CD4-positive, CD25-positive, alpha-beta regulatory T cell (primary cell): ENCODE measurements around the gene ABHD13. TPM values are rescaled to one million over a fixed set of nuclear protein-coding genes. Genes with fewer than 3 reads are reported as not detected.

ENCODE experiments used
- ATAC-seq, 2 donors: fragments of 150-1000 bp; cut with Tn5 transposase; one replicate each; pipeline ENCODE4 v1.10.0; 2021; ENCODE audit warnings: low read depth in 2 of 2, moderate number of reproducible peaks in 2 of 2, moderate library complexity in 1 of 2
- DNase-seq, 3 donors: peaks; one replicate each; pipeline versions ENCODE4 v3.0.0 to v3.0.0-alpha.2; 2012 to 2022; ENCODE audit warnings: mixed read lengths in 1 of 3
- H3K27ac ChIP-seq: one replicate; pipeline ENCODE4 v1.7.0; 2013; ENCODE audit warnings: mild to moderate bottlenecking, low read length; ENCODE audit not compliant: insufficient read depth, poor library complexity, severe bottlenecking
- H3K27me3 ChIP-seq: one replicate; pipeline ENCODE4 v1.7.0; 2013; ENCODE audit warnings: low read length; ENCODE audit not compliant: control insufficient read depth, insufficient read depth
- H3K36me3 ChIP-seq: one replicate; pipeline ENCODE4 v1.7.0; 2013; ENCODE audit warnings: mild to moderate bottlenecking, low read length, moderate library complexity; ENCODE audit not compliant: control insufficient read depth, insufficient read depth
- H3K4me1 ChIP-seq: 2 replicates; pipeline ENCODE4 v1.7.0; 2013; ENCODE audit warnings: mild to moderate bottlenecking, low read length; ENCODE audit not compliant: insufficient read depth, control insufficient read depth, poor library complexity, severe bottlenecking
- H3K4me3 ChIP-seq: one replicate; pipeline ENCODE4 v1.7.0; 2013; ENCODE audit warnings: low read depth, mild to moderate bottlenecking, low read length, moderate library complexity
- H3K9me3 ChIP-seq, 2 experiments: 1 replicate in 1 of 2; 2 replicates in 1 of 2; pipeline ENCODE4 v1.7.0; 2013; ENCODE audit warnings: low read length in 2 of 2, mild to moderate bottlenecking in 1 of 2, moderate library complexity in 1 of 2; ENCODE audit not compliant: control insufficient read depth in 2 of 2
- H3K27ac Mint-ChIP-seq, 3 donors: one replicate each; pipeline ENCODE4 v1.8.0; 2020 to 2022; ENCODE audit warnings: mild to moderate bottlenecking in 3 of 3, mixed read lengths in 3 of 3, moderate library complexity in 2 of 3
- H3K27me3 Mint-ChIP-seq: one replicate; pipeline ENCODE4 v1.8.0; 2022; ENCODE audit warnings: mild to moderate bottlenecking, mixed read lengths
- H3K36me3 Mint-ChIP-seq: one replicate; pipeline ENCODE4 v1.8.0; 2020; ENCODE audit warnings: mixed read lengths
- H3K4me1 Mint-ChIP-seq, 4 donors: one replicate each; pipeline ENCODE4 v1.8.0; 2020 to 2022; ENCODE audit warnings: mixed read lengths in 4 of 4, mild to moderate bottlenecking in 1 of 4
- H3K4me3 Mint-ChIP-seq, 4 donors: one replicate each; pipeline ENCODE4 v1.8.0; 2020 to 2022; ENCODE audit warnings: mild to moderate bottlenecking in 4 of 4, mixed read lengths in 4 of 4, moderate library complexity in 3 of 4
- H3K9me3 Mint-ChIP-seq, 7 donors: one replicate each; pipeline ENCODE4 v1.8.0; 2020 to 2022; ENCODE audit warnings: mixed read lengths in 7 of 7, mild to moderate bottlenecking in 3 of 7, moderate library complexity in 2 of 7
- polyA plus RNA-seq, 4 donors: library from polyadenylated mRNA; unstranded; fragments of 300-500 nt; fragmentation: Illumina TruSeq; gene quantifications; one replicate each; pipeline ENCODE4 v1.2.3, GENCODE V29; 2021
- total RNA-seq: library from RNA; stranded (reverse); gene quantifications from one replicate; pipeline ENCODE4 v1.2.3, GENCODE V29; 2022

Gene ABHD13
- total and polyA plus RNA-seq, 5 donors from 2014 or later, result 10.3 to 17.0 (median 14.7) TPM

DNA sequence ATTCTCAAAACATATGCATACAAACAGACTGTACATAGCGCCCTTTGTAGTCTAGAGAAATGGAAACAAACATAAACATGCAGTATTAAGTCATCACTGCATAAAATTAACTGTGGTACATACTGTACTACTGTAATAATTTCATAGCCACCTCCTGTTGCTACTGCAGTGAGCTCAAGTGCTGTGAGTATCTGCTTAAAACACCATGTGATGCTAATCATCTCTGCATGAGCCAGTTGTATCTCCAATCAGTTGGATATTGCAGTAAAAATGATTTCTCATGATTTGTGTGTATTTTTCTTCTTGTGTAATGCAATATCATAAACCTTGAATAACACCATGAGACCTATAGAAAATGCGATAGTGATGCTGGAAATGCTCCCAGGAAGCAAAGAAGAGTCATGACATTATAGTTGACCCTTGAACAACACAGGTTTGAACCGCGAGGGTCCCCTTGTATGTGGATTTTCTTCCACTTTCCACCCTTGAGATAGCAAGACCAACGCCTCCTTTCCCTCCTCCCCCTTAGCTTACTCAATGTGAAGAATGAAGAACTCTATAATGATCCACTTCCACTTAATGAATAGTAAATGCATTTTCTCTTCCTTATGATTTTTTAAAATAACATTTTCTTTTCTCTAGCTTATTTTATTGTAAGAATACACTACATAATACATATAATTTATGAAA is 55.4 kb downstream of the ABHD13 start:
- no peaks in the 10 kb centered on the region for H3K9me3 ChIP-seq
- DNase-seq (no peak), ATAC-seq (no peak)
- Mint-ChIP-seq H3K27ac (no peak overlapping the region), H3K4me1 (peaks cover 8 to 36% (median 27%) of the 10 kb centered on the region in 4 donors), H3K27me3 (peaks cover 5% of the 10 kb centered on the region), H3K9me3 (no peaks in the 10 kb centered on the region), H3K36me3 (peaks cover 4% of the 10 kb centered on the region), H3K4me3 (peak overlapping the region in 1 of 4 donors; percentile 13)
- no peak overlapping the region for H3K4me3 ChIP-seq
- no peaks in the 10 kb centered on the region for H3K27me3 ChIP-seq
- no peak overlapping the region for H3K27ac ChIP-seq
- no peaks in the 10 kb centered on the region for H3K36me3 ChIP-seq
- H3K4me1 ChIP-seq, result peaks cover 25% of the 10 kb centered on the region

GRCh38 chr13:108274718-108275117 is 56.5 kb downstream of the ABHD13 start:
- H3K27ac Mint-ChIP-seq, result no peak overlapping the region
- peaks cover 0 to 1% (median 0%) of the 10 kb centered on the region in 7 donors for H3K9me3 Mint-ChIP-seq
- H3K27me3 Mint-ChIP-seq, result peaks cover 5% of the 10 kb centered on the region

GRCh38 chr13:108276060-108276459 is 57.9 kb downstream of the ABHD13 start:
- Mint-ChIP-seq H3K4me3 (no peak overlapping the region), H3K36me3 (peaks cover 12% of the 10 kb centered on the region), H3K4me1 (peaks cover 5 to 15% (median 12%) of the 10 kb centered on the region in 4 donors), H3K27me3 (peaks cover 5% of the 10 kb centered on the region), H3K9me3 (peaks cover 0 to 1% (median 0%) of the 10 kb centered on the region in 7 donors), H3K27ac (no peak overlapping the region)
- DNase-seq (no peak), ATAC-seq (no peak)
- H3K4me1 ChIP-seq, result peaks cover 3% of the 10 kb centered on the region
- no peaks in the 10 kb centered on the region for H3K9me3 ChIP-seq
- no peaks in the 10 kb centered on the region for H3K36me3 ChIP-seq
- no peak overlapping the region for H3K27ac ChIP-seq
- H3K4me3 ChIP-seq, result no peak overlapping the region
- no peaks in the 10 kb centered on the region for H3K27me3 ChIP-seq

More at GRCh38 chr13:108274718-108275117, 56.5 kb downstream of the ABHD13 start:
- no peak overlapping the region for H3K27ac ChIP-seq
- peaks cover 11% of the 10 kb centered on the region for H3K36me3 Mint-ChIP-seq
- no peak overlapping the region for H3K4me3 Mint-ChIP-seq
- no peaks in the 10 kb centered on the region for H3K9me3 ChIP-seq
- H3K27me3 ChIP-seq, result no peaks in the 10 kb centered on the region
- no peak for ATAC-seq
- H3K4me1 Mint-ChIP-seq, result peaks cover 5 to 27% (median 21%) of the 10 kb centered on the region in 4 donors
- no peaks in the 10 kb centered on the region for H3K36me3 ChIP-seq
- no peak for DNase-seq
- peaks cover 17% of the 10 kb centered on the region for H3K4me1 ChIP-seq
- no peak overlapping the region for H3K4me3 ChIP-seq

DNA sequence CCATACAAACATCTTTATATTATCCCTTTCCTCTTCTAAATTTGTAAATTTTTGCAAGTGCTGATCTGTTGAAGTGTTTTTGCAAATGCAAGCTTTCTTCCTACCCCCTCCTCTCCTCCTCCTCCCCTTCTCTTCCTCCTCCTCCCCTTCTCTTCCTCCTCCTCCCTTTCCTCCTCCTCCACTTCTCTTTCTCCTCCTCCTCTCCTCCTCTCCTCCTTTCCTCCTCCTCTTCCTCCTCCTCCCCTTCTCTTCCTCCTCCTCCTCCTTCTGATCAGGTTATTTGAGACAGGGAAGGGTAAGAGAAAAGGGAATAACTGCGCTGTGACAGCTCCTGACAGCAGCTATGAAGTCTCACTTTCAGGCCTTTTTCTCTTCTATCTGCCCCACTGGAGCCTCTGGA is 60.3 kb downstream of the ABHD13 start:
- Mint-ChIP-seq H3K9me3 (peaks cover 0 to 1% (median 0%) of the 10 kb centered on the region in 7 donors), H3K27me3 (peaks cover 5% of the 10 kb centered on the region), H3K4me1 (peaks cover 0 to 6% (median 3%) of the 10 kb centered on the region in 4 donors), H3K4me3 (no peak overlapping the region), H3K27ac (peak overlapping the region in 1 of 3 donors; percentile 82), H3K36me3 (peaks cover 16% of the 10 kb centered on the region)
- Histone ChIP-seq H3K27me3 (no peaks in the 10 kb centered on the region), H3K4me1 (no peaks in the 10 kb centered on the region), H3K9me3 (no peaks in the 10 kb centered on the region), H3K4me3 (no peak overlapping the region), H3K36me3 (no peaks in the 10 kb centered on the region), H3K27ac (no peak overlapping the region)
- ATAC-seq, result no peak
- DNase-seq, result no peak

- DNase-seq, result no peak
- Mint-ChIP-seq H3K4me1 (peaks cover 0 to 2% (median 0%) of the 10 kb centered on the region in 4 donors), H3K27ac (no peak overlapping the region), H3K27me3 (no peaks in the 10 kb centered on the region), H3K9me3 (peaks cover 0 to 1% (median 0%) of the 10 kb centered on the region in 7 donors), H3K36me3 (peaks cover 12% of the 10 kb centered on the region), H3K4me3 (no peak overlapping the region)
- no peaks in the 10 kb centered on the region for H3K36me3 ChIP-seq
- H3K9me3 ChIP-seq, result no peaks in the 10 kb centered on the region
- H3K27me3 ChIP-seq, result no peaks in the 10 kb centered on the region
- no peak overlapping the region for H3K4me3 ChIP-seq
- ATAC-seq, result no peak
- no peaks in the 10 kb centered on the region for H3K4me1 ChIP-seq
- no peak overlapping the region for H3K27ac ChIP-seq
These were observed 63.7 kb downstream of the ABHD13 start for GRCh38 chr13:108281901-108282300.

- H3K27ac ChIP-seq, result no peak overlapping the region
- ATAC-seq, result no peak
These were observed 64.9 kb downstream of the ABHD13 start for GRCh38 chr13:108283110-108283509.

More at GRCh38 chr13:108283110-108283509, 64.9 kb downstream of the ABHD13 start:
- Histone ChIP-seq H3K4me1 (no peaks in the 10 kb centered on the region), H3K36me3 (no peaks in the 10 kb centered on the region), H3K9me3 (no peaks in the 10 kb centered on the region), H3K4me3 (no peak overlapping the region), H3K27me3 (no peaks in the 10 kb centered on the region)
- peaks cover 0 to 1% (median 0%) of the 10 kb centered on the region in 7 donors for H3K9me3 Mint-ChIP-seq
- H3K4me1 Mint-ChIP-seq, result peaks cover 0 to 2% (median 0%) of the 10 kb centered on the region in 4 donors
- no peak overlapping the region for H3K27ac Mint-ChIP-seq
- no peaks in the 10 kb centered on the region for H3K27me3 Mint-ChIP-seq
- H3K36me3 Mint-ChIP-seq, result peaks cover 12% of the 10 kb centered on the region
- no peak overlapping the region for H3K4me3 Mint-ChIP-seq
- no peak for DNase-seq

Other genes with a start within 250 kb of the ABHD13 start
- gene LIG4, start 2.9 kb upstream of the ABHD13 start, total RNA-seq, result 6.3 TPM
- 1 to 10 TPM; 3.5 to 8.6 (median 4.2) TPM for gene LIG4, start 2.9 kb upstream of the ABHD13 start, polyA plus RNA-seq
- 5.4 TPM for gene TNFSF13B, start 51.3 kb downstream of the ABHD13 start, total RNA-seq
- gene TNFSF13B, start 51.3 kb downstream of the ABHD13 start, polyA plus RNA-seq, result 10 to 100 TPM; 19.9 to 39.8 (median 21.8) TPM